Fibroblast of lung (primary cell): Measurements from ENCODE around the gene STMN1.

Experiments
- CTCF ChIP-seq, 2 donors: IDR thresholded peaks in 1 of 2; conservative IDR thresholded peaks in 1 of 2; 1 replicate in 1 of 2; 2 replicates in 1 of 2; pipeline ENCODE4 v1.5.1; 2011 to 2012; ENCODE audit warnings: low read length in 2 of 2, control low read depth in 1 of 2, inconsistent platforms in 1 of 2, low read depth in 1 of 2, mild to moderate bottlenecking in 1 of 2
- EZH2 ChIP-seq: IDR thresholded peaks from 2 replicates; pipeline ENCODE4 v1.5.1; 2012; ENCODE audit warnings: low read length, control low read depth, mild to moderate bottlenecking; ENCODE audit errors: missing control alignments

DNA sequence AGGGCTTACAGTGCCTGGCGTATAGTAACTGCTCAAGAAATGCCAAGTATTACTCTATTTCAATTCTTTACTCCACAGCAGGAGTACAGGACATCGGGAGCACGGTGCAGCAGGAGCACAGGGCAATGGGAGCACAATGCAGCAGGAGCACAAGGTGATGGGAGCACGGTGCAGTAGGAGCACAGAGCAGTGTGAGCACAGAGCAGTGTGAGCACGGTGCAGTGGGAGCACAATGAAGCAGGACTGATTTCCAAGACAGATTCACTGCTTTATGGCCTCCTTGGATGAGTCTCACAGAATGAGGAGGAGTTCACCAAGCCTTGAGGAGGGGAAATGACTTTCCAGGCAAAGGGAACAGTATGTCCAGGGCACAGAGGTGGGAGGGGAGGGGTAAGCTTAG is 25.7 kb downstream of the STMN1 start:
- TF ChIP-seq CTCF (conservative IDR thresholded peaks at IDR 0.05 in 1 of 2, IDR thresholded peaks at IDR 0.05 in 1 of 2; ENCODE audit: low read depth in 1 of 2, low read length in 2 of 2): no peak
- no peak for TF ChIP-seq EZH2
